22Rv1 (cell line): ENCODE results near the gene NEIL1.
"Not testable (repeated sequence)": the region's sequence is repeated elsewhere in the genome, so short reads cannot be mapped to it uniquely, and the experiment has no call there.

Experiments
- ZFX ChIP-seq: fragments of 450-650 bp; IDR thresholded peaks from 2 replicates; pipeline ENCODE4 v1.6.1; 2017; ENCODE audit warnings: antibody characterized with exemption, borderline replicate concordance
- TF ChIP-seq, protein P1 (sequence below): fragments of 450-650 bp; IDR thresholded peaks from 2 replicates; pipeline ENCODE4 v1.5.1; 2017; ENCODE audit warnings: mild to moderate bottlenecking

DNA sequence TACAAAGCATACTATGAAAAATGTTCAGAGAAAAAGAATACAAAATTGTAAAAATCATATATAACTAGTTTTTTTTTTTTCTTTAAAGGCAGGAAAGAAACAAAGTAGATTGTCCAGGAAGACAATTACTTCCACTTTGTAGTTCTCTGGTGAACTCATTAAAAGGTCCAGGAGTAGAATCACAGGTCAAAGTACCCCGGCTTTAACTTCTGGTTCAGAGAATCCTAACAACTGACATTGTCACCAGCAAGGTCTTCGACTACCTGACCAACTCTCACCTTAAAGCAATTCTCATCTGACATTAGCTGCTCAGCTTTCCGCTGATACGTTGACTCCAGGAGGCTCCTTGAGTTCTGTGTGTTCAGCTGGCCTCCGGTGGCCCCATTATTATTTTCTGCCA lies 37.1 kb downstream of the NEIL1 start:
- TF ChIP-seq, protein P1, sequence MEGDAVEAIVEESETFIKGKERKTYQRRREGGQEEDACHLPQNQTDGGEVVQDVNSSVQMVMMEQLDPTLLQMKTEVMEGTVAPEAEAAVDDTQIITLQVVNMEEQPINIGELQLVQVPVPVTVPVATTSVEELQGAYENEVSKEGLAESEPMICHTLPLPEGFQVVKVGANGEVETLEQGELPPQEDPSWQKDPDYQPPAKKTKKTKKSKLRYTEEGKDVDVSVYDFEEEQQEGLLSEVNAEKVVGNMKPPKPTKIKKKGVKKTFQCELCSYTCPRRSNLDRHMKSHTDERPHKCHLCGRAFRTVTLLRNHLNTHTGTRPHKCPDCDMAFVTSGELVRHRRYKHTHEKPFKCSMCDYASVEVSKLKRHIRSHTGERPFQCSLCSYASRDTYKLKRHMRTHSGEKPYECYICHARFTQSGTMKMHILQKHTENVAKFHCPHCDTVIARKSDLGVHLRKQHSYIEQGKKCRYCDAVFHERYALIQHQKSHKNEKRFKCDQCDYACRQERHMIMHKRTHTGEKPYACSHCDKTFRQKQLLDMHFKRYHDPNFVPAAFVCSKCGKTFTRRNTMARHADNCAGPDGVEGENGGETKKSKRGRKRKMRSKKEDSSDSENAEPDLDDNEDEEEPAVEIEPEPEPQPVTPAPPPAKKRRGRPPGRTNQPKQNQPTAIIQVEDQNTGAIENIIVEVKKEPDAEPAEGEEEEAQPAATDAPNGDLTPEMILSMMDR, result not testable (repeated sequence)
- TF ChIP-seq ZFX, result not testable (repeated sequence)
